OCI-LY7 (cell line): ENCODE data around the gene ERI3.

Experiments
- EZH2phosphoT487 ChIP-seq: fragments of 200-600 bp; sonication (generic); IDR thresholded peaks from 2 replicates; pipeline ENCODE4 v1.6.1; 2018; ENCODE audit warnings: low read depth, borderline replicate concordance, mild to moderate bottlenecking, mixed run types, antibody characterized with exemption, low read length, moderate library complexity, mixed read lengths
- TF ChIP-seq, protein P1 (sequence below): fragments of 200-600 bp; sonication (generic); conservative IDR thresholded peaks from 2 replicates; pipeline ENCODE4 v1.5.1; 2014; ENCODE audit warnings: mild to moderate bottlenecking, antibody characterized with exemption, low read length, moderate library complexity, mixed read lengths

DNA sequence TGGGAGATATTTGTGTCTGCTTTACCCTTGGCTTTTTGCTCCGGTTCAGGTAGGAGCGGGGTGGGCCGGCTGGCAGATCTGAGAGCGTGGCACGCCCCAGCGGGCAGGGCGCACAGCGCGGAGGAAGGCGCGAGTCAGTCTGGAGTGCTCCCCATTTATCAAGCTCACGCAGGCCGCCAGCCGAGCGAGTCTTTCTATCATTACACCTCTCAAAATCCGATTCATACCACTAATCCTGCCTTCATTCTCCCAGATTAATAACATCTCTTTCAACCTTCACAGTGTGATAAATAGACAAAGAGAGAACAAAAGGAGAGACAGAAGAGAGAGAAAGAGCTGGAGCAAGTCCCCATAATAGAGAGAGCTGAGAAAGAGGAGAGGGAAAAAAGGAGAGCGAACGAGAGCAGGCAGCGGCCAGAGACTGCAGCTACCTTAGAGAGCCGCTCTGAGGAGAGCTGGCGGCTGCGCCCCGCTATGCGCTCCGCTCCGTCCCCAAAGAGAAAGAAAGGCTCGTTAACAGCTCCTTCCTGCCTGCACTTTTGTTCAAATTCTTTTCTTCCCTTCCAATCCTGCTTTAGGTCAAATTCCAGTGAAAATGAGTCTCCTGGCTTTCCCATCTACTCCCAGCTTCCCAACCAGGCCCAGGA, 93.8 kb downstream of the ERI3 start:
- TF ChIP-seq, protein P1, sequence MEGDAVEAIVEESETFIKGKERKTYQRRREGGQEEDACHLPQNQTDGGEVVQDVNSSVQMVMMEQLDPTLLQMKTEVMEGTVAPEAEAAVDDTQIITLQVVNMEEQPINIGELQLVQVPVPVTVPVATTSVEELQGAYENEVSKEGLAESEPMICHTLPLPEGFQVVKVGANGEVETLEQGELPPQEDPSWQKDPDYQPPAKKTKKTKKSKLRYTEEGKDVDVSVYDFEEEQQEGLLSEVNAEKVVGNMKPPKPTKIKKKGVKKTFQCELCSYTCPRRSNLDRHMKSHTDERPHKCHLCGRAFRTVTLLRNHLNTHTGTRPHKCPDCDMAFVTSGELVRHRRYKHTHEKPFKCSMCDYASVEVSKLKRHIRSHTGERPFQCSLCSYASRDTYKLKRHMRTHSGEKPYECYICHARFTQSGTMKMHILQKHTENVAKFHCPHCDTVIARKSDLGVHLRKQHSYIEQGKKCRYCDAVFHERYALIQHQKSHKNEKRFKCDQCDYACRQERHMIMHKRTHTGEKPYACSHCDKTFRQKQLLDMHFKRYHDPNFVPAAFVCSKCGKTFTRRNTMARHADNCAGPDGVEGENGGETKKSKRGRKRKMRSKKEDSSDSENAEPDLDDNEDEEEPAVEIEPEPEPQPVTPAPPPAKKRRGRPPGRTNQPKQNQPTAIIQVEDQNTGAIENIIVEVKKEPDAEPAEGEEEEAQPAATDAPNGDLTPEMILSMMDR = no peak
- no peak for TF ChIP-seq EZH2phosphoT487
